CD4-positive, alpha-beta memory T cell (primary cell): Measurements from ENCODE around the gene MYO1D. TPM values are rescaled to one million over a fixed set of nuclear protein-coding genes. Genes with fewer than 3 reads are reported as not detected.
"Not testable (repeated sequence)": the region's sequence is repeated elsewhere in the genome, so short reads cannot be mapped to it uniquely, and the experiment has no call there.

Source experiments
- CTCF ChIA-PET: fragments of 350-600 bp; sonication (Branson Sonifier 250); formaldehyde crosslinking; loops from one replicate; lab custom pipeline; 2021; ENCODE audit warnings: inconsistent platforms; ENCODE audit not compliant: partially characterized antibody; lab: Charles Lee
- POLR2A ChIA-PET: fragments of 350-600 bp; sonication (Branson Sonifier 250); formaldehyde crosslinking; loops from one replicate; lab custom pipeline; 2021; ENCODE audit not compliant: partially characterized antibody; lab: Charles Lee
- DNase-seq, 5 donors: peaks; one replicate each; pipeline versions ENCODE4 v3.0.0 to v3.0.0-alpha.2; 2020 to 2022; ENCODE audit warnings: mixed read lengths in 1 of 5
- H3K27ac ChIP-seq: one replicate; pipeline ENCODE4 v1.7.0; 2013; ENCODE audit warnings: low read depth, low read length
- H3K27me3 ChIP-seq: 2 replicates; pipeline ENCODE4 v1.7.0; 2013; ENCODE audit warnings: mild to moderate bottlenecking, low read length, moderate library complexity; ENCODE audit not compliant: insufficient read depth
- H3K36me3 ChIP-seq: 2 replicates; pipeline ENCODE4 v1.7.0; 2013; ENCODE audit warnings: mild to moderate bottlenecking, low read length, moderate library complexity; ENCODE audit not compliant: insufficient read depth
- H3K4me1 ChIP-seq: 2 replicates; pipeline ENCODE4 v1.7.0; 2013; ENCODE audit warnings: mild to moderate bottlenecking, low read length, moderate library complexity; ENCODE audit not compliant: insufficient read depth
- H3K4me3 ChIP-seq, 2 donors: one replicate each; pipeline ENCODE4 v1.7.0; 2013; ENCODE audit warnings: low read length in 2 of 2, mild to moderate bottlenecking in 1 of 2
- H3K9me3 ChIP-seq, 2 donors: one replicate each; pipeline ENCODE4 v1.7.0; 2013; ENCODE audit warnings: low read length in 2 of 2, control low read depth in 1 of 2; ENCODE audit not compliant: control insufficient read depth in 1 of 2
- H3K27ac Mint-ChIP-seq, 7 donors: one replicate each; pipeline ENCODE4 v1.8.0; 2020 to 2021; ENCODE audit warnings: mixed read lengths in 7 of 7, mild to moderate bottlenecking in 6 of 7, inconsistent platforms in 3 of 7, moderate library complexity in 3 of 7
- H3K27me3 Mint-ChIP-seq, 2 donors: one replicate each; pipeline ENCODE4 v1.8.0; 2020 to 2021; ENCODE audit warnings: mixed read lengths in 2 of 2
- H3K36me3 Mint-ChIP-seq, 2 donors: one replicate each; pipeline ENCODE4 v1.8.0; 2020 to 2021; ENCODE audit warnings: mixed read lengths in 2 of 2, inconsistent platforms in 1 of 2, mild to moderate bottlenecking in 1 of 2
- H3K4me1 Mint-ChIP-seq, 4 donors: one replicate each; pipeline ENCODE4 v1.8.0; 2020 to 2021; ENCODE audit warnings: mixed read lengths in 4 of 4, mild to moderate bottlenecking in 1 of 4
- H3K4me3 Mint-ChIP-seq, 8 donors: one replicate each; pipeline ENCODE4 v1.8.0; 2020 to 2021; ENCODE audit warnings: mixed read lengths in 8 of 8, mild to moderate bottlenecking in 7 of 8, moderate library complexity in 6 of 8, inconsistent platforms in 3 of 8
- H3K9me3 Mint-ChIP-seq, 8 donors: one replicate each; pipeline ENCODE4 v1.8.0; 2020 to 2021; ENCODE audit warnings: mixed read lengths in 8 of 8, mild to moderate bottlenecking in 5 of 8, inconsistent platforms in 3 of 8, moderate library complexity in 1 of 8
- intact Hi-C: fragments of 100-400 bp; cut with micrococcal nuclease; formaldehyde crosslinking; loops from one replicate; pipeline ENCODE4 v1.15.1; 2023
- polyA plus RNA-seq, 2 donors: library from polyadenylated mRNA; unstranded; fragments of 300-500 nt; fragmentation: Illumina TruSeq; gene quantifications; one replicate each; pipeline ENCODE4 v1.2.3, GENCODE V29; 2021
- total RNA-seq, 2 experiments: library from RNA; stranded (reverse); gene quantifications; one replicate each; pipeline ENCODE4 v1.2.3, GENCODE V29; 2021

The MYO1D gene
- total and polyA plus RNA-seq, 4 experiments from 2014 or later = 2.0 to 12.7 (median 10.5) TPM

- ChIA-PET POLR2A (no interaction called here), CTCF (no interaction called here)
- Mint-ChIP-seq H3K36me3 (peaks cover 14 to 29% of the 10 kb centered on the region in 2 donors), H3K4me3 (no peak overlapping the region), H3K9me3 (peaks cover 0 to 2% (median 0%) of the 10 kb centered on the region in 8 donors), H3K4me1 (peaks cover 0 to 1% (median 0%) of the 10 kb centered on the region in 4 donors), H3K27me3 (no peaks in the 10 kb centered on the region), H3K27ac (no peak overlapping the region)
- DNase-seq = no peak
- H3K27me3 ChIP-seq = no peaks in the 10 kb centered on the region
- H3K27ac ChIP-seq = no peak overlapping the region
- H3K4me1 ChIP-seq = no peaks in the 10 kb centered on the region
- intact Hi-C loops = no loop called here
- H3K4me3 ChIP-seq = no peak overlapping the region
- H3K36me3 ChIP-seq = no peaks in the 10 kb centered on the region
- no peaks in the 10 kb centered on the region for H3K9me3 ChIP-seq
These were observed 135.5 kb downstream of the MYO1D start for GRCh38 chr17:32741381-32741780.

GRCh38 chr17:32739722-32740121 lies 137.2 kb downstream of the MYO1D start:
- H3K27me3 Mint-ChIP-seq = no peaks in the 10 kb centered on the region
- H3K27me3 ChIP-seq = no peaks in the 10 kb centered on the region
- peaks cover 0 to 2% (median 0%) of the 10 kb centered on the region in 8 donors for H3K9me3 Mint-ChIP-seq
- H3K27ac Mint-ChIP-seq = no peak overlapping the region
- no peak overlapping the region for H3K4me3 ChIP-seq
- no peak overlapping the region for H3K27ac ChIP-seq
- ChIA-PET POLR2A (no interaction called here), CTCF (no interaction called here)
- no peak overlapping the region for H3K4me3 Mint-ChIP-seq
- H3K9me3 ChIP-seq = no peaks in the 10 kb centered on the region
- intact Hi-C loops = no loop called here
- peaks cover 14 to 29% of the 10 kb centered on the region in 2 donors for H3K36me3 Mint-ChIP-seq
- H3K4me1 ChIP-seq = no peaks in the 10 kb centered on the region
- no peak for DNase-seq
- H3K4me1 Mint-ChIP-seq = peaks cover 0 to 4% (median under 1%) of the 10 kb centered on the region in 4 donors
- no peaks in the 10 kb centered on the region for H3K36me3 ChIP-seq

GRCh38 chr17:32739151-32739550 lies 137.8 kb downstream of the MYO1D start:
- intact Hi-C loops, H3K9me3 Mint-ChIP-seq, H3K27me3 Mint-ChIP-seq, H3K4me1 Mint-ChIP-seq, H3K27ac Mint-ChIP-seq, DNase-seq, CTCF ChIA-PET, POLR2A ChIA-PET, H3K4me3 ChIP-seq, H3K27me3 ChIP-seq, H3K4me3 Mint-ChIP-seq, H3K27ac ChIP-seq, H3K9me3 ChIP-seq, H3K36me3 ChIP-seq, H3K4me1 ChIP-seq: not testable (repeated sequence)
- H3K36me3 Mint-ChIP-seq = peaks cover 12 to 27% of the 10 kb centered on the region in 2 donors

DNA sequence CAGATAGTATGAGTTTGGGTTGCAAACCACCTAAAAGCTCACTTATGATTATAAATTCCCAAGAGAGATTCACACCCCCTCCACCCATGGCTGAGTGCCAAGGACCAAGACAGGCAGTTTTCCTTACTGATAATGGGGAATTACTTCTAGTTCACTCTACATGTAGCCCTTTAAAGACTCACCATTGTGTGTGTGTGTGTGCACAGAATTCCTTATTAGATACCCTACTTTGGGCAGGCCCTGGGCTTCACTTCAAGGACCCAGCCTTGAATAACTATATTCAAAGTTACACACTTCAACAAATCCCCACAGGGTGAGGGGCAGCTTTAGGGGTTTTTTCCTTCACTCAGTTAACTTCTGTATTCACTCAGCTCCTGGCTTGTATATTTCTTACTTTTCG lies 143.5 kb downstream of the MYO1D start:
- DNase-seq = no peak
- H3K4me3 ChIP-seq = no peak overlapping the region
- Mint-ChIP-seq H3K27ac (no peak overlapping the region), H3K4me3 (no peak overlapping the region), H3K4me1 (peaks cover 0 to 4% (median 0%) of the 10 kb centered on the region in 4 donors), H3K9me3 (peaks cover 0 to 3% (median 0%) of the 10 kb centered on the region in 8 donors), H3K27me3 (no peaks in the 10 kb centered on the region), H3K36me3 (peaks cover 9 to 28% of the 10 kb centered on the region in 2 donors)
- ChIA-PET POLR2A (no interaction called here), CTCF (interaction anchor here (1.1 kb wide), 1 partner anchor 15 kb away, joined by 3 read pairs; no protein-coding TSS in a partner anchor)
- no peaks in the 10 kb centered on the region for H3K4me1 ChIP-seq
- no peaks in the 10 kb centered on the region for H3K36me3 ChIP-seq
- intact Hi-C loops = no loop called here
- H3K9me3 ChIP-seq = peaks cover 0 to 3% of the 10 kb centered on the region in 2 donors
- no peaks in the 10 kb centered on the region for H3K27me3 ChIP-seq
- H3K27ac ChIP-seq = no peak overlapping the region

- H3K27ac ChIP-seq = no peak overlapping the region
- Mint-ChIP-seq H3K4me3 (no peak overlapping the region), H3K27ac (no peak overlapping the region), H3K36me3 (peaks cover 9 to 28% of the 10 kb centered on the region in 2 donors), H3K27me3 (no peaks in the 10 kb centered on the region), H3K4me1 (peaks cover 0 to 4% (median 0%) of the 10 kb centered on the region in 4 donors), H3K9me3 (peaks cover 0 to 3% (median 0%) of the 10 kb centered on the region in 8 donors)
- H3K4me3 ChIP-seq = no peak overlapping the region
- no peak for DNase-seq
- H3K36me3 ChIP-seq = no peaks in the 10 kb centered on the region
- H3K4me1 ChIP-seq = no peaks in the 10 kb centered on the region
- peaks cover 0 to 3% of the 10 kb centered on the region in 2 donors for H3K9me3 ChIP-seq
- CTCF ChIA-PET = no interaction called here
- POLR2A ChIA-PET = no interaction called here
- H3K27me3 ChIP-seq = no peaks in the 10 kb centered on the region
- intact Hi-C loops = no loop called here
These were observed 144.0 kb downstream of the MYO1D start for GRCh38 chr17:32732900-32733299.

DNA sequence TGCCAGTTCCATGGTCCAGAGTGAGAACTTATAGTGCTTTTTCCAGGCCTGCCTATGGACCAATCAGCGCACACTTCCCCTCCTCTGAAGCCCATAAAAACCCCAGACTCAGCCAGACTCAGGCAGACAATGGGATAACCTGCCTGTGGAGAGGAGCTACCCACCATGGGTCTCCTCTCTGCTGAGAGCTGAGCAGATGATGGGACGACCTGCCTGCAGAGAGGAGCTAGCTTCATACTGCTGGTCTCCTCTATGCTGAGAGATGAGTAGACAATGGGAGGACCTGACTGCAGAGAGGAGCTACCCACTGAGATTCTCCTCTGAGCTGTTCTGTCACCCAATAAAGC lies 144.7 kb downstream of the MYO1D start:
- DNase-seq = no peak
- ChIA-PET CTCF (no interaction called here), POLR2A (no interaction called here)
- no peak overlapping the region for H3K4me3 ChIP-seq
- no peaks in the 10 kb centered on the region for H3K36me3 ChIP-seq
- peaks cover 0 to 4% (median 0%) of the 10 kb centered on the region in 4 donors for H3K4me1 Mint-ChIP-seq
- H3K4me3 Mint-ChIP-seq = no peak overlapping the region
- intact Hi-C loops = no loop called here
- H3K27ac Mint-ChIP-seq = no peak overlapping the region
- H3K27me3 Mint-ChIP-seq = no peaks in the 10 kb centered on the region
- H3K9me3 Mint-ChIP-seq = peaks cover 0 to 3% (median 0%) of the 10 kb centered on the region in 8 donors
- peaks cover 0 to 3% of the 10 kb centered on the region in 2 donors for H3K9me3 ChIP-seq
- H3K36me3 Mint-ChIP-seq = peaks cover 9 to 28% of the 10 kb centered on the region in 2 donors
- no peaks in the 10 kb centered on the region for H3K4me1 ChIP-seq
- no peak overlapping the region for H3K27ac ChIP-seq
- H3K27me3 ChIP-seq = no peaks in the 10 kb centered on the region

GRCh38 chr17:32731556-32732295 lies 145.2 kb downstream of the MYO1D start:
- H3K9me3 Mint-ChIP-seq = peaks cover 0 to 3% (median 0%) of the 10 kb centered on the region in 8 donors
- peaks cover 5 to 24% of the 10 kb centered on the region in 2 donors for H3K36me3 Mint-ChIP-seq
- H3K27ac ChIP-seq = no peak overlapping the region
- ChIA-PET CTCF (no interaction called here), POLR2A (no interaction called here)
- intact Hi-C loops = no loop called here
- no peak overlapping the region for H3K4me3 Mint-ChIP-seq
- no peaks in the 10 kb centered on the region for H3K36me3 ChIP-seq
- H3K27me3 Mint-ChIP-seq = no peaks in the 10 kb centered on the region
- no peaks in the 10 kb centered on the region for H3K27me3 ChIP-seq
- no peak overlapping the region for H3K27ac Mint-ChIP-seq
- no peaks in the 10 kb centered on the region for H3K4me1 ChIP-seq
- H3K9me3 ChIP-seq = peaks cover 0 to 3% of the 10 kb centered on the region in 2 donors
- DNase-seq = no peak
- no peak overlapping the region for H3K4me3 ChIP-seq
- peaks cover 0 to 4% (median 0%) of the 10 kb centered on the region in 4 donors for H3K4me1 Mint-ChIP-seq
